NCI-H2196 treated with DMSO at 0.1 percent for 48 hours (cell line): ENCODE measurements around the gene COPA.
"Not testable (repeated sequence)": the region's sequence is repeated elsewhere in the genome, so short reads cannot be mapped to it uniquely, and the experiment has no call there.

Experiments
- DNase-seq: peaks from one replicate; lab custom pipeline; 2025; ENCODE audit not compliant: unreplicated experiment; lab: John Stamatoyannopoulos, UW

COPA gene

GRCh38 chr1:160328184-160328583 is 14.9 kb downstream of the COPA start:
- no peak for DNase-seq

- DNase-seq: no peak
Observed at GRCh38 chr1:160326418-160326817, 16.6 kb downstream of the COPA start.

GRCh38 chr1:160325252-160325651 is 17.8 kb downstream of the COPA start:
- DNase-seq: peak; percentile 81

DNA sequence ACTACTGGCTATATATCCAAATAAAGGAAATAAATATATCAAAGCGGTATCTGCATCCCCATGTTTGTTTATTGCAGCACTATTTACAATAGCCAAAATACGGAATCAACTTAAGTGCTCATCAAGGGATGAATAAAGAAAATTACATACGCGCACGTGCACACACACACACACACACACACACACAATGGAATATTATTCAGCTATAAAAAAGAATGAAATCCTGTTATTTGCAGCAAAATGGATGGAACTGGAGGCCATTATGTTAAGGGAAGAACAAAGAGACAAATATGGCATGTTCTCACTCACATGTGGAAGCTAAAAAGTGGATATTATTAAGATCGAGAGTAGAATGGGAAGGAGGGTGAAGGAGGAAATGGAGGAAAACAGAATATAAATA is 20.2 kb downstream of the COPA start:
- no peak for DNase-seq

- DNase-seq: no peak
Observed at GRCh38 chr1:160315359-160315758, 27.7 kb downstream of the COPA start.

GRCh38 chr1:160309571-160309970 is 33.5 kb downstream of the COPA start:
- no peak for DNase-seq

- no peak for DNase-seq
Observed at GRCh38 chr1:160309185-160309557, 33.9 kb downstream of the COPA start.

DNA sequence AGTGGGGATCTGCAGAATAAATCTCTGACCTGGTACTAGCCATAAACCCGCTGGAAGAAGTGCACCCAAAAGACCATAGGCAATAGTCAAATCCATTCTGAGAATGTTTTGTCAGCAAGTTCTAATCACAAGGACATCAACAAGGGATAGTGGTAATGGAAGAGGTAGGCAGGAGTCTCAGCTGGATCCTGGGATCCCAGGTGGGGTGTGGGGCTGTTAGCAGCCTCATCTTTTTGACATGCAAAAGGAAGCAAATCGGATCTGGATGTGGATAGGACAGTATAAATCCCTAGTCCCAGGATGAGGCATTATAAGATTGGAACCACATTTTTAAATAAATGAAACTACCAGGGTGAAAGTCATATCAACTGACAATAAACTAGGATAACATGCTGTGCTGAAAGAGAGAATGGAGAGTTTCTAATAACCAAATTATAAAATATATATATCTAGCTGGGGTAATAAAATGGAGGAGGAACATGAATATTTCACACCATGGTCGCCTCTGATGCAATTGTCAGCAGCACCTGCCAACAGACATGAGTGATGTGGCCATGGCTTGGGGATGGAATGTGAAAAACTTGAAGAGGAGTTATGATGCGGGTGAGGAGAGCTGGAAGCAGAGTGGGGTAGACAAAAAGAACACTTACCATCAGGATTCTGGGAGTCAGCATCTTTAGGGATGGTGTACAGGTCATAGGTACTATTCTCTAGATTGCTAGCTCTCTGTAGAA is 34.4 kb downstream of the COPA start:
- DNase-seq: no peak

GRCh38 chr1:160307118-160307791 is 35.8 kb downstream of the COPA start:
- DNase-seq: no peak

- no peak for DNase-seq
Observed at GRCh38 chr1:160300173-160300572, 42.9 kb downstream of the COPA start.

DNA sequence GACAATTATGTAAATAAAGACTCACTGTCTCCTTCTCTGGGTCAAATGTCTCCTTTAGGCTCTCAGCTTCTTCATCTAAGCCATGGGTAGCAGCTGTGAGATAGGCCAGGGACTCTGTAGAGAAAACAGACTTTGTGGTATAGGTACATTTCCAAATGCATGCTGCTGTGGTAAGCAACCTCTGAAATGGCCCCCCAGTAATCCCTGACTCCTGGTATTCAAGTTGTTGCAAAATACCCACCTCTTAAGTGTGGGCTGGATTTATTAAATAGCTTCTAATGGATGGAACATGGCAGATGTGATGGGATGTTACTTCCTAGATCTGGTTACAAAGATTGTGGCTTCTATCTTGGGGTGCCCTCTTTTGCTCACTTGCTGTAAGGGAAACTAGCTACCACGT is 47.0 kb downstream of the COPA start:
- no peak for DNase-seq

GRCh38 chr1:160293020-160293968 is 49.8 kb downstream of the COPA start:
- no peak for DNase-seq

DNA sequence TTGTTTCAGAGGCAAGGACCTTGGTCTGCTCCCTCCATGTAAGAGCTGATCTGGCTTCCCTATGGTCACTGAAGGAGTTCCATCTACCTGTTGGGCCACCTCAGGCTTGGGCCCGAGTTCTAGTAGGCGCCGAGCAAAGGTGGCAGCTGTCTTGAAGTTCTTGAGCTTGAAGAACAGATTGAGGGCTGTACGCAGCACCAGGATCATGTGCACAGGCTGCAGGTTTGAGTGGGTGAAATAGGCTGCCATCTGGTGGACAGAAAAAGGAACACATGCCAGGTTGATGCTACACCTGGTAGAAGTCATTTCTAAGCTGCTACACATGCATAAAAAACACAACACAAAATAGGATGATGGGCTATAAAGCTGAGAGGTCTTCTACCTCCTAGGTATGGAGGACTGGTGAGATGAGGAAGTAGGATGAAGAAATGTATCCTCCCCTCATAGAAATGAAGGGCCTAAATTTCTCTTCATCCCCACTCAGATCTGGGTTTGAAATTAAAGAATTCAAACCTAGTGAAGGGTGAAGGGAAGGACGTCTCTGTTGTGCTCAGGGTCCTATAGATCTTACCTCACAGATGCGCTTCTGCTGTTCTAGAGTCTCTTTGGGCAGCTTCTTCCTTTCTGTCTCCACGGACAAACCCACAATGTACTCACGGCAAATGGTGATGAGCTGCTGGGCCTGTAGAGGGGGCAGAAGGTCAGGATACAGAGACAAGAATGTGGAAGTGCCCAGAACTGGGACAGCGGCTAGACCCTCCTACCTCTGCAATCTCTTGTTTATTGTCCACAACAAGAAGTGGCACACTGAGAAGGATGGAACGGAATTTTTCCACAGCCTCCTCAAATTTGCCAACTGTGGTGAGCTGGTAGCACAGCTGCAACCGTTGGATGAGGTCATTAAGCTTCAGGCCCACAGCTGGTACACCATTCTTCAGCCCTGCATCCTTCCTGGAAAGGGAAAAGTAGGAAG is 51.5 kb downstream of the COPA start:
- DNase-seq: peak; percentile 59

DNA sequence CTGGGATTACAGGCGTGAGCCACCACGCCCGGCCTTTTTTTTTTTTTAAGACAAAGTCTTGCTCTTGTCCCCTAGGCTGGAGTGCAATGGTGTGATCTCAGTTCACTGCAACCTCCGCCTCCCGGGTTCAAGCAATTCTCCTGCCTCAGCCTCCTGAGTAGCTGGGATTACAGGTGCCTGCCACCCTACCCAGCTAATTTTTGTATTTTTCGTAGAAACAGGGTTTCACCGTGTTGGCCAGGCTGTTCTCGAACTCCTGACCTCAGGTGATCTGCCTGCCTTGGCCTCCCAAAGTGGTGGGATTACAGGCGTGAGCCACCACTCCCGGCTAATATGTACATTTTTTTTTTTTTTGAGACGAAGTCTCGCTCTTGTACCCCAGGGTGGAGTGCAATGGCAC is 55.3 kb downstream of the COPA start:
- DNase-seq: not testable (repeated sequence)

DNA sequence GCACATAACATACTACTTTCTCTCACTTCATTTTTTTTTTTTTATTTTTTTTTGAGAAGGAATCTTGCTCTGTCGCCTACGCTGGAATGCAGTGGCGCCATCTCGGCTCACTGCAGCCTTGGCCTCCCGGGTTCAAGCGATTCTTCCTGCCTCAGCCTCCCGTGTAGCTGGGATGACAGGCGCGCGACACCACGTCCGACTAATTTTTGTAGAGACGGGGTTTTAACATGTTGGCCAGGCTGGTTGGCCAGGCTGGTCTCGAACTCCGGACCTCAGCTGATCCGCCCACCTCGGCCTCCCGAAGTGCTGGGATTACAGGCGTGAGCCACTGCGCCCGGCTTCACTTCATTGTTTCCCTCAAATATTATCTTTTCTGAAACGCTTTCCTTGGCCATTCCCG is 57.5 kb downstream of the COPA start:
- DNase-seq: no peak

DNA sequence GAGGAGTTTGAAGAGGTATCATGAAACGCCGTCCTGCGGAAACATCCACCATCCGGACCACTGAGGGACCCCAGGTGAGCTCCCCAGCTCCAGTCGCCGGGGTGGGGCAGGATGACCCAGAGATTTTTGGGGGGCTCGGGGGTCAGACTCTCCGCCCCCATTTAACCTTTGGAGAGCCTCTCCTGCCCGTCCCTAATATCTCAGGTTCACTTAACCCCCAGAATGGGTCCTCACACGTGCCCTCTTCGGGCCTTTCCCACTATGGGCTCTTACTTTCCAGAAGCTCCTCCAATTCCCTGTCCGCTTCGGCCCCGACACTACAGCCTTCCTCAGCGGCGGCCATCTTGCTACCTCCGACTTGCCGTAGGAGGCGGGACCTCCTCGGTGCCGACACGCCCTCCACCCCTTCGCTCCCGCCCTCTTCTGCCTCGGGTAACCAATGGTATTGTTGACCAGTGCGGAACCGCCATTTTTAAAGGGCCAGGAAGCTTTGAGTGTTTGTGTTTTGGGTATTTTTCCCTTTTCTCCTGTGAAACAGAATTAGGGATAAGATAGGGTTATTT is 58.2 kb downstream of the COPA start, which contains the start of gene PEX19:
TSS of gene PEX19 (minus strand) at position 352 of the 563 bp plus-strand sequence. CDS start at position 343, 9 bp downstream.
- DNase-seq: peak; percentile 75

GRCh38 chr1:160284220-160284781 is 58.7 kb downstream of the COPA start:
- no peak for DNase-seq

DNA sequence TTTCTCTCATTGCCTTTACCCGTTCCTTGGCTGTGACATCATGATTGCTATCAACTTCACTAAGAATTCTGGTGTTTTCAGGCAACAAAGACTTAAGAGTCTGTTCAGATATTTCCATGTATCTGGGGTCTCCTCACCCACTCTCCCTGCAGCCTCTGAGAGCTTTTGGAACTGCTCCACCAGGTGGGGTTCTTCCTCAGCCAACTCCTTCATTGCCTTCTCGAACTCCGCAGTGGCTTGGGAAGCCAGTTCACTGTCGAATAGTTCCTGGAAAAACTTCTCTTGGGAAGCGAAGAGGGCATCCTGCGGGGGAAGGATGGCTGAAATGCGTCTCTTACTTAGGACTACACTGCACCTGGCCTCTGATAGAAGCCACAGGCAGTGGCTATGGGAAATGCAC is 60.2 kb downstream of the COPA start:
- no peak for DNase-seq

DNA sequence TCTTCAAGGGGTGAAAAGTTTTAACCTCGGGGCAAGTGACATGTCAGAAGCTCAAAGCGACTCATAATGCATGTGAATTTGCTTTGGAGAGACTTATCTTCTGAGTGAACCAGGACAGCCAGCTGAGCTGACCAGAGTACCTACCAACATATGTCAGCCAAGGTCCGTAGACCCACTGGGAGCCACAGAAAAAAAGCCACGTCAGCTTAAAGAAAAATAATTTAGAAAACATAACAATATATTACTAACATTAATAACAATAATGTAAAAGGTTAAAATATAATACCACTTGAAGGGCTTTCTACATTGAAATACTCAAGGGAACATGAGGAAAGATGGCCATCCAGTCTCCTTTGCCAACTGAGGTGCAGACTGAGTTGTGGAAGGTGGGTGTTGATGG is 65.1 kb downstream of the COPA start:
- no peak for DNase-seq

- DNase-seq: no peak
Observed at GRCh38 chr1:160277330-160277729, 65.7 kb downstream of the COPA start.
